GM12874 (cell line): ENCODE measurements around the gene KRTAP5-11.

Experiments used
- CTCF ChIP-seq: IDR thresholded peaks from 2 replicates; pipeline ENCODE4 v1.5.1; 2011; ENCODE audit warnings: low read depth, mild to moderate bottlenecking, control low read depth, low read length, moderate library complexity; ENCODE audit not compliant: insufficient read depth

KRTAP5-11 gene

GRCh38 chr11:71548716-71549151 is 33.9 kb downstream of the KRTAP5-11 start:
- TF ChIP-seq CTCF = no peak

- no peak for TF ChIP-seq CTCF
These were observed 34.6 kb downstream of the KRTAP5-11 start, which contains the start of gene KRTAP5-9 for GRCh38 chr11:71548120-71548519. Gene KRTAP5-9, plus strand, starts transcription at chr11:71548420. Its CDS starts 238 bp downstream, at chr11:71548658.

GRCh38 chr11:71545405-71545966 is 37.2 kb downstream of the KRTAP5-11 start:
- TF ChIP-seq CTCF = no peak

- no peak for TF ChIP-seq CTCF
These were observed 38.0 kb downstream of the KRTAP5-11 start for GRCh38 chr11:71544525-71545214.

GRCh38 chr11:71543866-71544265 is 38.8 kb downstream of the KRTAP5-11 start:
- TF ChIP-seq CTCF = no peak

- no peak for TF ChIP-seq CTCF
These were observed 39.5 kb downstream of the KRTAP5-11 start for GRCh38 chr11:71542879-71543777.

GRCh38 chr11:71542382-71542781 is 40.3 kb downstream of the KRTAP5-11 start:
- no peak for TF ChIP-seq CTCF
